Measurements from ENCODE around the gene PRRT1. TPM values are rescaled to one million over a fixed set of nuclear protein-coding genes. Genes with fewer than 3 reads are reported as not detected.
A peak's percentile ranks its signal among the peaks of the same experiment; 100 is the strongest.

Gene PRRT1
- total RNA-seq, 4 donors from 2014 or later = 0.49 to 0.81 (median 0.67) TPM; not detected in 1

GRCh38 chr6:32111424-32112066 is 40.2 kb downstream of the PRRT1 start:
- DNase-seq = no peak
- no peak overlapping the region for H3K4me3 ChIP-seq (replicated peaks in 1 of 3)
- H3K36me3 ChIP-seq = peaks cover 10% of the 10 kb centered on the region in 2 donors
- intact Hi-C loops (cut with DNase I) = loop anchor here (10.0 kb wide), 1 partner anchor 67 kb away; no protein-coding TSS in a partner anchor
- H3K27me3 ChIP-seq = no peaks in the 10 kb centered on the region
- H3K9me3 ChIP-seq = no peaks in the 10 kb centered on the region
- no peak for TF ChIP-seq CTCF (IDR thresholded peaks at IDR 0.05)
- TF ChIP-seq POLR2A (IDR thresholded peaks at IDR 0.05) = no peak
- H3K27ac ChIP-seq = peak overlapping the region in 1 of 3 donors; percentile 12
- 67 to 72% methylated on average over 7 of the region's 7 CpGs for WGBS, 2 donors
- H3K4me1 ChIP-seq = peaks cover 16 to 78% of the 10 kb centered on the region in 2 donors

GRCh38 chr6:32110632-32111031 is 41.1 kb downstream of the PRRT1 start:
- no peak for TF ChIP-seq CTCF (IDR thresholded peaks at IDR 0.05)
- TF ChIP-seq POLR2A (IDR thresholded peaks at IDR 0.05) = no peak
- 49 to 61% methylated on average over 3 to 5 of the region's 7 CpGs for WGBS, 2 donors
- Histone ChIP-seq H3K4me3 (replicated peaks in 1 of 3) (no peak overlapping the region), H3K27ac (peak overlapping the region in 2 of 3 donors; percentile 66 to 75), H3K4me1 (peaks cover 16 to 78% of the 10 kb centered on the region in 2 donors), H3K27me3 (no peaks in the 10 kb centered on the region), H3K9me3 (no peaks in the 10 kb centered on the region), H3K36me3 (peaks cover 1 to 3% of the 10 kb centered on the region in 2 donors)
- no peak for DNase-seq
- intact Hi-C loops (cut with DNase I) = loop anchor here (10.0 kb wide), 1 partner anchor 66 kb away; no protein-coding TSS in a partner anchor

GRCh38 chr6:32109765-32110160 is 42.0 kb downstream of the PRRT1 start:
- DNase-seq = no peak
- intact Hi-C loops (cut with DNase I) = loop anchor here (10.0 kb wide), 1 partner anchor 65 kb away; no protein-coding TSS in a partner anchor
- no peak overlapping the region for H3K4me3 ChIP-seq (replicated peaks in 1 of 3)
- 35 to 42% methylated on average over 6 of the region's 6 CpGs for WGBS, 2 donors
- H3K9me3 ChIP-seq = no peaks in the 10 kb centered on the region
- H3K36me3 ChIP-seq = no peaks in the 10 kb centered on the region
- H3K27me3 ChIP-seq = no peaks in the 10 kb centered on the region
- H3K27ac ChIP-seq = peak overlapping the region in 2 of 3 donors; percentile 66 to 75
- H3K4me1 ChIP-seq = peaks cover 16 to 76% of the 10 kb centered on the region in 2 donors
- no peak for TF ChIP-seq CTCF (IDR thresholded peaks at IDR 0.05)
- no peak for TF ChIP-seq POLR2A (IDR thresholded peaks at IDR 0.05)

GRCh38 chr6:32109114-32109764 is 42.5 kb downstream of the PRRT1 start, which contains the start of gene TNXB:
TNXB (minus strand) TSS chr6:32109338; CDS start chr6:32098198, 11,140 bp downstream.
- no peak for DNase-seq
- peak within 1 kb of the TSS; percentile 66 to 78 (median 75) for H3K27ac ChIP-seq
- peaks cover 16 to 71% of the 10 kb centered on the region in 2 donors for H3K4me1 ChIP-seq
- 8 to 17% methylated on average over 12 of the region's 12 CpGs for WGBS, 2 donors
- H3K27me3 ChIP-seq = no peaks in the 10 kb centered on the region
- H3K4me3 ChIP-seq (replicated peaks in 1 of 3) = peak within 1 kb of the TSS in 1 of 3 donors; percentile 33
- TF ChIP-seq POLR2A (IDR thresholded peaks at IDR 0.05) (peak; percentile 5 to 13), CTCF (IDR thresholded peaks at IDR 0.05) (no peak)
- intact Hi-C loops (cut with DNase I) = no loop called here
- no peaks in the 10 kb centered on the region for H3K9me3 ChIP-seq
- H3K36me3 ChIP-seq = no peaks in the 10 kb centered on the region

- Histone ChIP-seq H3K4me1 (peaks cover 11 to 66% of the 10 kb centered on the region in 2 donors), H3K36me3 (no peaks in the 10 kb centered on the region), H3K27me3 (no peaks in the 10 kb centered on the region), H3K9me3 (no peaks in the 10 kb centered on the region), H3K4me3 (replicated peaks in 1 of 3) (peak overlapping the region in 1 of 3 donors; percentile 33), H3K27ac (peak overlapping the region; percentile 66 to 78 (median 75))
- no peak for DNase-seq
- TF ChIP-seq CTCF (IDR thresholded peaks at IDR 0.05) (no peak), POLR2A (IDR thresholded peaks at IDR 0.05) (no peak)
- 38 to 42% methylated on average over 6 of the region's 6 CpGs for WGBS, 2 donors
- intact Hi-C loops (cut with DNase I) = no loop called here
These were observed 43.0 kb downstream of the PRRT1 start for GRCh38 chr6:32108727-32109113.

Data from thyroid gland (tissue), 4 donors.